KBM-7 (cell line): ENCODE measurements around the gene QKI.

Experiments
- DNase-seq: peaks from one replicate; pipeline ENCODE4 v3.0.0-alpha.2; 2015
- in situ Hi-C: fragments of 300-500 bp; cut with MboI; formaldehyde crosslinking; loops from 2 replicates; pipeline ENCODE4 v1.14.3; 2020; ENCODE audit warnings: low sequenced_read_pairs, low pct_unique_long_range_greater_than_20kb, mixed read lengths

The QKI gene

GRCh38 chr6:163389354-163389753, 25.2 kb upstream of the QKI start:
- no peak for DNase-seq
- in situ Hi-C loops: no loop called here

- in situ Hi-C loops: no loop called here
- no peak for DNase-seq
These were observed 23.7 kb upstream of the QKI start for GRCh38 chr6:163390770-163391169.

GRCh38 chr6:163391985-163392384, 22.5 kb upstream of the QKI start:
- in situ Hi-C loops: no loop called here
- DNase-seq: no peak

- in situ Hi-C loops: no loop called here
- no peak for DNase-seq
These were observed 22.0 kb upstream of the QKI start for GRCh38 chr6:163392533-163392932.

- no peak for DNase-seq
- in situ Hi-C loops: no loop called here
These were observed 20.6 kb upstream of the QKI start for GRCh38 chr6:163393923-163394322.

- in situ Hi-C loops: no loop called here
- DNase-seq: no peak
These were observed 19.9 kb upstream of the QKI start for GRCh38 chr6:163394659-163395058.

GRCh38 chr6:163395122-163395830, 19.2 kb upstream of the QKI start:
- in situ Hi-C loops: no loop called here
- DNase-seq: no peak

GRCh38 chr6:163395831-163396185, 18.7 kb upstream of the QKI start:
- DNase-seq: no peak
- in situ Hi-C loops: no loop called here

- in situ Hi-C loops: no loop called here
- no peak for DNase-seq
These were observed 17.2 kb upstream of the QKI start for GRCh38 chr6:163397326-163397725.

- in situ Hi-C loops: no loop called here
These were observed 16.4 kb upstream of the QKI start for GRCh38 chr6:163398115-163398514.

GRCh38 chr6:163398815-163399214, 15.7 kb upstream of the QKI start:
- DNase-seq: peak; percentile 76
- in situ Hi-C loops: no loop called here

More at GRCh38 chr6:163398115-163398514, 16.4 kb upstream of the QKI start:
- no peak for DNase-seq

GRCh38 chr6:163400509-163400908, 14.0 kb upstream of the QKI start:
- in situ Hi-C loops: no loop called here

GRCh38 chr6:163401039-163401885, 13.3 kb upstream of the QKI start:
- in situ Hi-C loops: no loop called here
- DNase-seq: no peak

More at GRCh38 chr6:163400509-163400908, 14.0 kb upstream of the QKI start:
- DNase-seq: no peak

- in situ Hi-C loops: no loop called here
These were observed 11.9 kb upstream of the QKI start for GRCh38 chr6:163402616-163403015.

GRCh38 chr6:163404825-163405265, 9.7 kb upstream of the QKI start:
- peak; percentile 31 for DNase-seq
- in situ Hi-C loops: no loop called here

More at GRCh38 chr6:163402616-163403015, 11.9 kb upstream of the QKI start:
- DNase-seq: no peak

- in situ Hi-C loops: no loop called here
These were observed 8.9 kb upstream of the QKI start for GRCh38 chr6:163405412-163406309.

GRCh38 chr6:163406366-163406765, 8.2 kb upstream of the QKI start:
- DNase-seq: no peak
- in situ Hi-C loops: no loop called here

More at GRCh38 chr6:163405412-163406309, 8.9 kb upstream of the QKI start:
- peak; percentile 68 for DNase-seq

- in situ Hi-C loops: no loop called here
- no peak for DNase-seq
These were observed 7.7 kb upstream of the QKI start for GRCh38 chr6:163406830-163407229.

- DNase-seq: no peak
- in situ Hi-C loops: no loop called here
These were observed 6.0 kb upstream of the QKI start for GRCh38 chr6:163408352-163408991.
